NOMO-1 (cell line): ENCODE measurements around the gene SERPINA12.

Source experiments
- DNase-seq, 2 experiments: peaks; one replicate each; lab custom pipeline; 2025; ENCODE audit not compliant: unreplicated experiment in 2 of 2; lab: John Stamatoyannopoulos, UW

The SERPINA12 gene

GRCh38 chr14:94441531-94442205 is 67.6 kb downstream of the SERPINA12 start:
- DNase-seq: no peak

GRCh38 chr14:94441130-94441529 is 68.1 kb downstream of the SERPINA12 start:
- DNase-seq: no peak

GRCh38 chr14:94439453-94440057 is 69.7 kb downstream of the SERPINA12 start:
- DNase-seq: no peak
